GM12873 (cell line): ENCODE data around the gene SPECC1L.
A peak's percentile ranks its signal among the peaks of the same experiment; 100 is the strongest.

ENCODE experiments used
- CTCF ChIP-seq: IDR thresholded peaks from 2 replicates; pipeline ENCODE4 v1.5.1; 2012; ENCODE audit warnings: low read depth, mild to moderate bottlenecking, moderate library complexity, low read length, control low read depth; ENCODE audit not compliant: insufficient read depth; ENCODE audit errors: missing control alignments

SPECC1L gene

GRCh38 chr22:24436553-24436952 is 165.9 kb downstream of the SPECC1L start:
- TF ChIP-seq CTCF = no peak

GRCh38 chr22:24437091-24437490 is 166.5 kb downstream of the SPECC1L start:
- TF ChIP-seq CTCF = no peak

- TF ChIP-seq CTCF = peak; percentile 45
These were observed 167.2 kb downstream of the SPECC1L start for GRCh38 chr22:24437741-24438328.

GRCh38 chr22:24440270-24440717 is 169.7 kb downstream of the SPECC1L start:
- no peak for TF ChIP-seq CTCF

GRCh38 chr22:24440718-24441405 is 170.2 kb downstream of the SPECC1L start:
- no peak for TF ChIP-seq CTCF

GRCh38 chr22:24441406-24442351 is 171.0 kb downstream of the SPECC1L start:
- TF ChIP-seq CTCF = no peak

GRCh38 chr22:24442352-24442744 is 171.7 kb downstream of the SPECC1L start:
- TF ChIP-seq CTCF = no peak
